Adrenal gland (tissue), 12 donors: Measurements from ENCODE around the gene PAXX. TPM values are rescaled to one million over a fixed set of nuclear protein-coding genes. Genes with fewer than 3 reads are reported as not detected.

ENCODE experiments used
- DNase-seq, 7 donors: peaks; one replicate each; pipeline ENCODE4 v3.0.0-alpha.2; 2019 to 2020
- H3K27ac ChIP-seq, 5 donors: fragments of 200-600 bp; sonication (generic) in 4 of 5; 1 replicate in 3 of 5; 2 replicates in 2 of 5; pipeline versions ENCODE4 v1.5.1 to v1.8.0; 2016 to 2020; ENCODE audit warnings: mild to moderate bottlenecking in 1 of 5
- H3K27me3 ChIP-seq: fragments of 200-600 bp; 2 replicates; pipeline ENCODE4 v1.8.0; 2021
- H3K36me3 ChIP-seq, 2 donors: fragments of 200-600 bp; replicated peaks in 1 of 2; 1 replicate in 1 of 2; 2 replicates in 1 of 2; pipeline versions ENCODE4 v1.5.1 to v1.8.0; 2018 to 2022
- H3K4me1 ChIP-seq, 2 donors: fragments of 200-600 bp; replicated peaks in 1 of 2; 1 replicate in 1 of 2; 2 replicates in 1 of 2; pipeline versions ENCODE4 v1.5.1 to v1.8.0; 2018 to 2021
- H3K4me3 ChIP-seq, 4 donors: fragments of 200-600 bp; sonication (generic) in 3 of 4; one replicate each; pipeline ENCODE4 v1.5.1; 2016 to 2018
- H3K9me3 ChIP-seq, 3 donors: fragments of 200-600 bp; sonication (generic) in 1 of 3; replicated peaks in 1 of 3; 1 replicate in 2 of 3; 2 replicates in 1 of 3; pipeline versions ENCODE4 v1.5.1 to v1.8.0; 2016 to 2021
- CTCF ChIP-seq, 6 experiments: fragments of 450-650 bp in 4 of 6; fragments of 200-600 bp in 2 of 6; sonication (generic) in 1 of 6; IDR thresholded peaks; 1 replicate in 5 of 6; 2 replicates in 1 of 6; pipeline versions ENCODE4 v1.5.1 to v1.8.0; 2016 to 2021; ENCODE audit warnings: antibody characterized with exemption in 6 of 6, mild to moderate bottlenecking in 2 of 6, moderate library complexity in 1 of 6
- POLR2A ChIP-seq, 2 donors: fragments of 450-650 bp; IDR thresholded peaks; one replicate each; pipeline ENCODE4 v1.6.1; 2017; ENCODE audit warnings: antibody characterized with exemption in 2 of 2, mild to moderate bottlenecking in 2 of 2, moderate library complexity in 1 of 2
- WGBS, 4 donors: extraction: QIAGEN DNeasy Blood & Tissue Kit in 2 of 4; methylation state at CpG; one replicate each; pipeline versions ENCODE4 v1.1.5 to v1.1.7; 2013 to 2017; 5-methylcytosine and 5-hydroxymethylcytosine counted together
- intact Hi-C, 2 donors: fragments of 100-400 bp; cut with DNase I; formaldehyde crosslinking; loops; one replicate each; pipeline versions ENCODE4 v1.14.1 to v1.15.0; 2022 to 2023
- polyA plus RNA-seq, 3 donors: library from polyadenylated mRNA; stranded (reverse); fragments of 200-250 nt in 2 of 3; fragments of 350-450 nt in 1 of 3; fragmentation: Illumina TruSeq in 1 of 3; extraction: RNeasy Lipid Tissue Mini Kit (QIAGEN cat#74804) in 1 of 3; gene quantifications; one replicate each; pipeline ENCODE4 v1.2.3, GENCODE V29; 2013 to 2014
- total RNA-seq, 9 donors: library from RNA; depleted of rRNA in 4 of 9; stranded (reverse); fragments of >200 nt in 4 of 9; fragments of 120-200 nt in 1 of 9; fragmentation: NEBNext Ultra II Directional in 1 of 9; extraction: Animal tissue kit (Norgen Biotek cat#: 25700) in 1 of 9; gene quantifications; one replicate each; pipeline versions ENCODE4 v1.1.0 to v1.2.4, GENCODE V29; 2013 to 2023
- donor health status: healthy with polysubstance abuse.
- donor health status: Bipolar disorder and iron deficiency.
- donor health status: DM: yes; HTN: yes; CAD: no.
- donor health status: DM: no; HTN: no; CAD: no.
- donor health status: DM: no; HTN: no; CAD: no.
- donor health status: DM: yes; HTN: yes; CAD: no.

Gene PAXX
- total and polyA plus RNA-seq, 12 donors: 4.9 to 363 (median 36.5) TPM

GRCh38 chr9:137019891-137020683 is 27.9 kb downstream of the PAXX start:
- no peak for DNase-seq
- no peaks in the 10 kb centered on the region for H3K27me3 ChIP-seq
- peaks cover 0 to 28% of the 10 kb centered on the region in 2 donors for H3K36me3 ChIP-seq
- H3K4me1 ChIP-seq: no peaks in the 10 kb centered on the region
- no peak overlapping the region for H3K27ac ChIP-seq
- intact Hi-C loops: loop anchor here in 1 of 2 donors (5.0 kb wide), 1 partner anchor 63 kb away; no protein-coding TSS in a partner anchor
- no peak overlapping the region for H3K4me3 ChIP-seq
- no peaks in the 10 kb centered on the region for H3K9me3 ChIP-seq
- WGBS, 4 donors: 94 to 96% (median 96%) methylated on average over 12 to 34 of the region's 34 CpGs
- TF ChIP-seq CTCF (IDR thresholded peaks at IDR 0.05): no peak
- no peak for TF ChIP-seq POLR2A (IDR thresholded peaks at IDR 0.05)

- H3K36me3 ChIP-seq: peaks cover 0 to 20% of the 10 kb centered on the region in 2 donors
- H3K27me3 ChIP-seq: no peaks in the 10 kb centered on the region
- no peak overlapping the region for H3K4me3 ChIP-seq
- no peaks in the 10 kb centered on the region for H3K9me3 ChIP-seq
- intact Hi-C loops: loop anchor here in 1 of 2 donors (5.0 kb wide), 1 partner anchor 64 kb away; no protein-coding TSS in a partner anchor
- no peaks in the 10 kb centered on the region for H3K4me1 ChIP-seq
- DNase-seq: no peak
- 89 to 96% (median 95%) methylated on average over 14 to 32 of the region's 32 CpGs for WGBS, 4 donors
- TF ChIP-seq POLR2A (IDR thresholded peaks at IDR 0.05) (no peak), CTCF (IDR thresholded peaks at IDR 0.05) (no peak)
- no peak overlapping the region for H3K27ac ChIP-seq
Measured at GRCh38 chr9:137020771-137021567, 28.7 kb downstream of the PAXX start.

- WGBS, 4 donors: 86 to 89% (median 88%) methylated on average over 2 to 6 of the region's 6 CpGs; no CpG with 5 or more reads in 1 of the 4 donors
- intact Hi-C loops: loop anchor here in 1 of 2 donors (5.0 kb wide), 1 partner anchor 64 kb away; no protein-coding TSS in a partner anchor
- no peaks in the 10 kb centered on the region for H3K4me1 ChIP-seq
- H3K27ac ChIP-seq: no peak overlapping the region
- TF ChIP-seq POLR2A (IDR thresholded peaks at IDR 0.05) (no peak), CTCF (IDR thresholded peaks at IDR 0.05) (no peak)
- no peaks in the 10 kb centered on the region for H3K9me3 ChIP-seq
- H3K4me3 ChIP-seq: no peak overlapping the region
- H3K36me3 ChIP-seq: peaks cover 0 to 14% of the 10 kb centered on the region in 2 donors
- no peak for DNase-seq
- H3K27me3 ChIP-seq: no peaks in the 10 kb centered on the region
Measured at GRCh38 chr9:137021568-137021978, 29.4 kb downstream of the PAXX start.
